ENCODE measurements around the gene MRPS15.
"Not testable (repeated sequence)": the region's sequence is repeated elsewhere in the genome, so short reads cannot be mapped to it uniquely, and the experiment has no call there.

MRPS15 gene

DNA sequence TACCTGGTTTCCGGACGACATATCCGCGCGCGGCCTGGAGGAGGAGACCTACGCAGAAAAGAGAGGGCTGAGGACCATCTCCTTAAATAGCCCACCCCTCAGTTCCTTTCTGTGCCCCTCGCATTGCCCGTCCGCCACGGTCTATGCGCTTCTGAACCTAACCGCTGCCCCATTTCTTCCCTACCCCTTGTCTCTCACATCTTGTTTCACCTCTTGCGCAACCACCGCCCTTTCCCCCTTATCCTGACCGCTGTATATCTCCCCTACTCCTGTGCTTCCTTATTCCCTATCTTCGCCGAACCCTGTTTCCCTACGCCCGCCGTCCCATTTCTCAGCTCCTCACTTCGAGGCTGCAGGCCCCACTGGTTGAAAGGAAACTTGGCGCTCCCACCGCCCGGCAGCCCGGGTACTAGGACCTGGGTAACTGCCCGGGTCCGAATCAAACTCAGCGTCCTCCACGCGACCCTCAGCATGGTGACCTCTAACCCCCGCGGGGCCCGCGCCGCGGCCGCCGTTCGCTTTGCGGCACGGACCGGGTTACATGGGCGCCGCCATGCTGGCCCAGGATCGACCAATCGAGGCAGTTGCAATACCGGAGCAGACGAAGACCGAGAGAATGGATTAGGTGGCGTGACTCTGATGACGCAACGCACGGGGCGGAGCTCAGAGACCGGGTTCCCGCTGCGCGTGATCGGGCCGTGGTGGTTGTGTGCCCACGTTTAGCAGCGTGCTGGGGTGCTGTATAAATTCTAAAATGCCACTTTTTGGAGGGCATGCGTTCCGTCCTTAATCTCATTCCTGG is at the start of gene MRPS15:
MRPS15 (minus strand) TSS at position 582 of the 802 bp plus-strand sequence; CDS start at position 473, 109 bp downstream.
- CTCF ChIA-PET: interaction anchor here (1.0 kb wide), 1 partner anchor 52 kb away, joined by 3 read pairs; no protein-coding TSS in a partner anchor
- peaks cover 48% of the 10 kb centered on the region for H3K36me3 Mint-ChIP-seq
- H3K4me1 Mint-ChIP-seq: peaks cover 62% of the 10 kb centered on the region

DNA sequence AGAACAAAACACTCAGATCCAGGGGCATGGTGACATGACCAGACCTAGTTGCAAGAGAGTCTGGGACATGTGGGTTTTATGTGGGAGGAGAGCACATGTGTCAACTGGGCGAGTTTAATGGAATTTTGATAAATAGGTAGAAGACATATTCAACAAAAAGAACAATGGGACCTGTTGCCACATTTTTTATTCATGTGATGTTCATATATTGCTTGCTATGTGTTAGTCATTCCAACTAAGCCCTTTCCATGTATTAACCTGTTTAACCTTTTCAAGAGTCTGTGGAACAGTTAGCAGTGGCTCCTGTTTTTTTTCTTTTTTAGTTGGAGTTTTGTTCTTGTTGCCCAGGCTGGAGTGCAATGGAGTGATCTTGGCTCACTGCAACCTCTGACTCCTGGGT is 48.7 kb upstream of the MRPS15 start:
- Mint-ChIP-seq H3K27ac (no peak overlapping the region), H3K36me3 (no peaks in the 10 kb centered on the region), H3K9me3 (no peaks in the 10 kb centered on the region), H3K27me3 (peaks cover 31% of the 10 kb centered on the region), H3K4me1 (peaks cover 8% of the 10 kb centered on the region), H3K4me3 (no peak overlapping the region)
- CTCF ChIA-PET: interaction anchor here (0.7 kb wide), 1 partner anchor 137 kb away, joined by 3 read pairs; no protein-coding TSS in a partner anchor
- DNase-seq: no peak

More for the DNA sequence above, at the start of gene MRPS15:
- H3K9me3 Mint-ChIP-seq: no peaks in the 10 kb centered on the region
- H3K4me3 Mint-ChIP-seq: peak within 1 kb of the TSS; percentile 95
- peak within 1 kb of the TSS; percentile 94 for H3K27ac Mint-ChIP-seq
- DNase-seq: peak; percentile 98
- peaks cover 4% of the 10 kb centered on the region for H3K27me3 Mint-ChIP-seq

DNA sequence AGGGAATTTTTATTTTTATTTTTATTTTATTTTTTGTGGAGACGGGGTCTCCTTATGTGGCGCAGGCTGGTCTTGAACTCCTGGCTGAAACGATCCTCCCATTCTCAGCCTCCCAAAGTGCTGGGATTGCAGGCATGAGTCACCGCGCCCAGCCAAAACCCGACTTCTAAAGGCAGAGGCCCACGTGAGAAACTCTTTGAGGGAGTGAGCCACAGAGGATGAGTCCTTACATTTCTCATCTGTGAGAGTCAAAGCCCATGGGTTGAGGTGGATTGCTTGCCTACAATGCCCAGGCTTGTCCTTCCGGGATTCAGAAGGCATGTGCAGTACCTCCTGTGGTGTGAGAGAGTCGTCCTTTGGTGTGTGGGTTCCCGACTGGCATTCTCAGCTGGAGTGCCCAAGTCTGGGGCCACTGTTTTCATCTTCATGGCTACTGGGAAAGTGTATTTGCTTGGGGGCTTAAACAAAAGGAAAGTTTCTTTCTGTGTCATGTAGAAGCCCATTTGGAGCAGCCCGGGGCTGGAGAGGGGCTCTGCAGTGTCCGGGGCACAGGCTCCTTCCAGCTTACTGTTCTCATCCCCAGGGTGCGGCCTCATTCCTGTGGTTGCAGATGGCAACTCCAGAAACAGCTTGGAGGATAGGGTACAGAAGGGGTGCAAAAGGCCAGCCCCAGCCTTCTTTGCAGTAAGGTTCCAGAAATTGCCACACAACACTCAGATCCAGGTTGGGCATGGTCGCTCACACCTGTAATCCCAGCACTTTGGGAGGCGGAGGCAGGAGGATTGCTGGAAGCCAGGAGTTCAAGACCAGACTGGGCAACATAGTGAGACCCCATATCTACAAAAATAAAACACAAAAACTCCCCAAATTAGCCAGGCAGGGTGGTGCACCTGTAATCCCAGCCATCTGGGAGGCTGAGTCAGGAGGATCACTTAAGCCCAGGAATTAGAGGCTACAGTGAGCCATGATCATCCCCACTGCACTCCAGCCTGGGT is 47.9 kb upstream of the MRPS15 start:
- Mint-ChIP-seq H3K27me3 (peaks cover 38% of the 10 kb centered on the region), H3K4me3 (no peak overlapping the region), H3K4me1 (peaks cover 8% of the 10 kb centered on the region), H3K9me3 (no peaks in the 10 kb centered on the region), H3K27ac (no peak overlapping the region), H3K36me3 (no peaks in the 10 kb centered on the region)
- peak; percentile 15 for DNase-seq
- CTCF ChIA-PET: no interaction called here

DNA sequence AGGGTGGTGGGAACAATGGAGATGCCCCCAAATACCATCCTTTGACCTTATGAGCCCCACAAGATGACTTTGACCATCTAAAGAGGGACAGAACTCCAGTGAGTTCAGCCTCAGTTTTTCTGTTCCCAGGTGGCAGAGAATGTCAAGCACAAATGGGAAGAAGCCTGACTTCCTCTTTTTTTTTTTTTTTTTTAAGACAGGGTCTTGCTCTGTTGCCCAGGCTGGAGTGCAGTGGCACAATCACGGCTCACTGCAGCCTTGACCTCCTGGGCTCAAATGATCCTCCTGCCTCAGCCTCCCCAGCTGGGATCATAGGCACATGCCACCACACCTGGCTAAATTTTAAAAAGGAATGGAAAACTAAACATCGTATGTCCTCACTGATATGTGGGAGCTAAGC is 47.0 kb upstream of the MRPS15 start:
- DNase-seq, CTCF ChIA-PET, H3K4me1 Mint-ChIP-seq, H3K4me3 Mint-ChIP-seq, H3K27ac Mint-ChIP-seq, H3K9me3 Mint-ChIP-seq, H3K36me3 Mint-ChIP-seq: not testable (repeated sequence)
- peaks cover 36% of the 10 kb centered on the region for H3K27me3 Mint-ChIP-seq

DNA sequence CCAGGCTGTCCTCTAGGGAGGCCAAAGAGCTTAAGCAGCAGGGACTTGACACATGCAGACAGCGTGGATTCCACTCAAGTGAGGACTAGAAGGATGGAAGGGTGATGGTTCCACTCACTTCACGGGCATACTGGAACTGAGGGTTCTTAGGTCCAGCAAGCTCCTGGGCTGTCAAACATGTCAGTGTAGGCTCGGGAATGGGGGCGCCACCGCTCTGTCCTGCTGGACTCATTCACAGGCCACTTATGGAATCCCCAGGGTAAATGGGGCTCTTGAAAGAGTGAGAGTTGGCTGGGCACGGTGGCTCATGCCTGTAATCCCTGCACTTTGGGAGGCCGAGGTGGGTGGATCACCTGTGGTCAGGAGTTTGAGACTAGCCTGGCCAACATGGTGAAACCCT is 46.2 kb upstream of the MRPS15 start:
- CTCF ChIA-PET: no interaction called here
- Mint-ChIP-seq H3K36me3 (no peaks in the 10 kb centered on the region), H3K9me3 (no peaks in the 10 kb centered on the region), H3K4me3 (no peak overlapping the region), H3K27ac (no peak overlapping the region), H3K4me1 (peaks cover 8% of the 10 kb centered on the region), H3K27me3 (peaks cover 36% of the 10 kb centered on the region)
- peak; percentile 4 for DNase-seq

DNA sequence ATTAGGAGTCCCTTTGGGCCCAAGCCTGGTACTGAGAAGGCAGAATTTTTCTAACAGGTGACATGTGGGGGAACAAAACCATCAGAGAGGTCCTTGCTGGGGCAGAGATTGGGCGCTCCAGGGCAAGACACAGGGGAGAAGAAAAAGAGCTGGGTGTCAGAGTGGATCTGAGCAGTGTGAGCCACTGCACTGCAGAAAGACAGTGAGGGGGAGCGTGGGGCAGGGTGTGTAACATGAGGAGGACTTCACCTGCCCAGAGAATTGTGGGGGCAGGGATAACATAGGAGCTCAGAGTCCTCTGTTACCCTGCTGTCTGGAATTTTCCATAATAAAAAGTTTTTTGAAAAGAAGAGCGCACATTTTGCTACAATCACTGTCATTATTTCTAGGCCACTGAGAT is 44.1 kb upstream of the MRPS15 start:
- CTCF ChIA-PET: interaction anchor here (3.8 kb wide), 1 partner anchor 8 kb away, joined by 31 read pairs; no protein-coding TSS in a partner anchor

DNA sequence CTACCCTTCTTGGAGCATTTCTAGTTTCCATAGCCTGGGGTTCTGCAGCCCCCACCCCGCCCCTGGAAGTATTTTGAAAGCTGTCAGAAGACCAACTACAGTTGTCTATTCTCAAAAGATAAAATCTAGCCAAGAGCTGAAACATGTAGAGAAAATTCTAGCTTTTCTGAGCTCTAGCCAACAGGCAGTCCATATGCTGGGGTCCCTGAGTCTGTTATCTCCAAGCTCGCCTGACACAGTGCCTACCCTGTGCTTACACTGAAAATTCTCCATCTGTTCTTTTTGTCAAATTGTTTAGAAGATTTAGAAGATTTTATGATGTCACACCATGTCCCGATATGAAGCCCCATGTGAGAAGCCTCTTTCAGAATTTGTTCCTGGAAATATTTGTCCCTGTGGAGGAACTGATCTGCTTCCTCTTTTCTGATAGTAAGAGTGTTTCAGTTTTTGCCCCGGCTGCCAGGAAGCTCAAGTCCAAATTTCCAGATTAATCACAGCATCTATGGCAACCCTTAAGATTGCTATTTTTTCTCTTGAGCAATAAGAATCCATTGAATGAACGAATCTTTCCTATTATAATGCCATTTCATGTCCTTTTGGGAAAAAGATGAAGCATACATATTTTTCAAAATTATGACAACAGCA is 42.2 kb upstream of the MRPS15 start:
- Mint-ChIP-seq H3K9me3 (no peaks in the 10 kb centered on the region), H3K27ac (peak overlapping the region; percentile 13), H3K27me3 (peaks cover 34% of the 10 kb centered on the region), H3K4me1 (no peaks in the 10 kb centered on the region), H3K4me3 (no peak overlapping the region), H3K36me3 (no peaks in the 10 kb centered on the region)
- DNase-seq: no peak
- CTCF ChIA-PET: interaction anchor here (1.3 to 3.8 kb wide), 2 partner anchors 10 to 12 kb away, joined by 3 to 31 read pairs; no protein-coding TSS in a partner anchor

More for the DNA sequence above, 44.1 kb upstream of the MRPS15 start:
- no peaks in the 10 kb centered on the region for H3K4me1 Mint-ChIP-seq
- no peaks in the 10 kb centered on the region for H3K36me3 Mint-ChIP-seq
- DNase-seq: peak; percentile 1
- no peaks in the 10 kb centered on the region for H3K9me3 Mint-ChIP-seq
- H3K4me3 Mint-ChIP-seq: no peak overlapping the region
- H3K27me3 Mint-ChIP-seq: peaks cover 38% of the 10 kb centered on the region
- H3K27ac Mint-ChIP-seq: no peak overlapping the region

DNA sequence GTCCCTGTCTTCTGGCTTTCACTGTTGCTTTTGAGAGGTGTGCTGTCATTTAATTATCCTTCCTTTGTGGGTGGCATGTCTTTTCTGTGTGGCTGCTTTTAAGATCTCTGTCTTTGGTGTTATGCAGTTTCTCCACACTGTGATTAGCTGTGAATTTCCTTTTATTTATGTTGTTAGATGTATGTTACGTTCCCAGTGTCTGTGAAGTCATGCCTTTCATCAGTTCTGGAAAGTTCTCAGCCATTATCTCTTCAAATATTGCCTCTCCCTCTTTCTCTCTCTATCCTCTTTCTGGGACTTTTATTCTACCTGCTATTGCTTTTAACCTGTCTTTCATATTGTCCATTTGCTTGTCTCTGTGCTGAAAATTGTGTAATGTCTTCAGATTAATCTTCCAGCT is 39.5 kb upstream of the MRPS15 start:
- Mint-ChIP-seq H3K4me1 (no peaks in the 10 kb centered on the region), H3K27ac (no peak overlapping the region), H3K9me3 (no peaks in the 10 kb centered on the region), H3K27me3 (peaks cover 43% of the 10 kb centered on the region), H3K36me3 (no peaks in the 10 kb centered on the region), H3K4me3 (no peak overlapping the region)
- CTCF ChIA-PET: interaction anchor here (1.4 kb wide), 1 partner anchor 12 kb away, joined by 3 read pairs; no protein-coding TSS in a partner anchor
- no peak for DNase-seq

DNA sequence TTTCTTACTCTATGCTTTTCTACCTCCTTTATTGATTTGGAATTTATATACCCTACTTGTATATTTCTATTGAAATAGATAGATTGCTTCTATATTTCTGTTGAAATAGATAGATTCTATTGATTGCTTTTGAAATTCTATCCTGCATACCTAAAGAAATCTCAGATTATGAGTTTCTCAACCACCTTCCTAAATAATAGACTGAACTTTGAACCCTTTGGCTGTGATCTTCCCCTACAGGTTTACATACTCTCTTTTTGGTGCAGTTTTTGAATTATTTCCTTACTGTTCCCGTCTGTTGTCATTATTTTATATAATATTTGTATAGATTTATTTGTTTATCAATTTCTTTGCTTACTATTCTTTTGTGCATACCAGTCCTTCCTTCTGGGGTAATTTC is 39.0 kb upstream of the MRPS15 start:
- CTCF ChIA-PET: interaction anchor here (1.4 kb wide), 1 partner anchor 13 kb away, joined by 3 read pairs; no protein-coding TSS in a partner anchor
- Mint-ChIP-seq H3K9me3 (no peaks in the 10 kb centered on the region), H3K4me1 (no peaks in the 10 kb centered on the region), H3K36me3 (no peaks in the 10 kb centered on the region), H3K27me3 (peaks cover 44% of the 10 kb centered on the region), H3K4me3 (no peak overlapping the region), H3K27ac (no peak overlapping the region)
- no peak for DNase-seq

DNA sequence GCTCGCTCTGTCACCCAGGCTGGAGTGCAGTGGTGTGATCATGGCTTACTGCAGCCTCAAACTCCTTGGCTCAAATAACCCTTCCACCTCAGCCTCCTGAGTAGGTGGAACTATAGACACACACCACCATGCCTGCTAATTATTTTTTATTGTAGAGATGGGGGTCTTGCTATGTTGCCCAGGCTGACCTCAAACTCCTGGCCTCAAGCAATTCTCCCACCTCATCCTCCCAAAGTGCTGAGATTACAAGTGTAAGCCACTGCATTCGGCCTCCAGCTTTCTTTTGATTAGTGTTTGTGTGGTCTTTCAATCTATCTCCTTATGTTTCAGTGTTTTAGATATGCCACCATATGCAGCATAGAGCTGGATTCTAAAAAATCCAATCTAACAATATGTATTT is 38.4 kb upstream of the MRPS15 start:
- Mint-ChIP-seq H3K27ac (no peak overlapping the region), H3K4me1 (no peaks in the 10 kb centered on the region), H3K4me3 (no peak overlapping the region), H3K27me3 (peaks cover 38% of the 10 kb centered on the region), H3K9me3 (no peaks in the 10 kb centered on the region), H3K36me3 (no peaks in the 10 kb centered on the region)
- CTCF ChIA-PET: interaction anchor here (1.4 kb wide), 1 partner anchor 13 kb away, joined by 3 read pairs; no protein-coding TSS in a partner anchor
- DNase-seq: no peak

DNA sequence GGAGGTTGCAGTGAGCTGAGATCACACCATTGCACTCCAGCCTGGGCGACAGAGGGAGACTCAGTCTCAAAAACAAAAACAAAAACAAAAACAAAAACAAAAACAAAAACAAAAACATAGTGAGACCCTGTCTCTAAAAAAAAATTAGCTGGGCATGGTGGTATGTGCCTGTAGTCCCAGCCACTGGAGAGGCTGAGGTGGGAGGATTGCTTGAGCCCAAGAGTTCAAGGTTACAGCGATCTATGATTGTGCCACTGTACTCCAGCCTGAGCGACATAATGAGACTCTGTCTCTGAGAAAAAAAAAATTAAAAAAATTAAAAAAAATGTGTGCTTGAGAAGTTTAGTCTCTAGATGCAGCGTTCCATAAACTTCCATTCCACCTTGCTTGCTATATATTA is 37.7 kb upstream of the MRPS15 start:
- CTCF ChIA-PET: not testable (repeated sequence)

DNA sequence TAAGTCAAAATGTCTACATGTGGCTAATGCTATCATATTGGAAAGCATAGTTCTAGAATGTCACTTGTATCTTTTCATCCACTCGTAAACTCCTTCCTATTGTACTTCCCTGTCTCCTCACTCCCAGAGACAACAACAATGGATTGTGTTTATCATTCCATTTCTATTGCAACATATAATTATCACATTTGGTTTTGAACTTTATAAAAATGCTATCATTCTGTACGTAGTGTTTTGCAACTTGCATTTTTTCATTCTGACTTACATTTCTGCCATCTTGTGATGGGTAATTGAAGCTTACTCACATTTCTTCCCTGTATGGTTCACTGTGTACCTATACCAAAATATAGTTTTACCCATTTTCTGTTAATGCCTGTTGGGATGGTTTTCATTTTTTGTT is 33.0 kb upstream of the MRPS15 start:
- peaks cover 34% of the 10 kb centered on the region for H3K27me3 Mint-ChIP-seq
- no peak overlapping the region for H3K27ac Mint-ChIP-seq
- no peak for DNase-seq
- CTCF ChIA-PET: no interaction called here
- H3K4me1 Mint-ChIP-seq: no peaks in the 10 kb centered on the region
- no peaks in the 10 kb centered on the region for H3K36me3 Mint-ChIP-seq
- H3K9me3 Mint-ChIP-seq: no peaks in the 10 kb centered on the region
- no peak overlapping the region for H3K4me3 Mint-ChIP-seq

More for the DNA sequence above, 37.7 kb upstream of the MRPS15 start:
- not testable (repeated sequence) for DNase-seq, H3K4me3 Mint-ChIP-seq, H3K27ac Mint-ChIP-seq, H3K4me1 Mint-ChIP-seq, H3K36me3 Mint-ChIP-seq, H3K9me3 Mint-ChIP-seq
- H3K27me3 Mint-ChIP-seq: peaks cover 32% of the 10 kb centered on the region

DNA sequence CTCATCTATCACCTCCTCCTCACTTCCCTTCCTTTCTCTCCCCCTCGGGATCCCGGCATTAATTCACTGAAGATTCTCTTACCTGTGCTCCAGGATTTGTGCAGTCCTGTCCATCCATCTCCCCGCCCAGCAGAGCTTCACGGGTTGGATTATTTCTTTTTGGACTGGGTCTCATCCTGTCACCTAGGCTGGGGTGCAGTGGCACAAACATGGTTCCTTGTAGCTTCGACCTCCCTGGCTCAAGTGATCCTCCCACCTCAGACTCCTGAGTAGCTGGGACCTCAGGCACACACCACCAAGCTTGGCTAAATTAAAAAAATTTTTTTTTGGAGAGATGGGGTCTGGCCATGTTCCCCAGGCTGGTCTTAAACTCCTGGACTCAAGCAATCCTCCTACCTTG is 30.8 kb upstream of the MRPS15 start:
- DNase-seq: peak; percentile 13
- Mint-ChIP-seq H3K4me1 (no peaks in the 10 kb centered on the region), H3K9me3 (no peaks in the 10 kb centered on the region), H3K27ac (no peak overlapping the region), H3K27me3 (peaks cover 38% of the 10 kb centered on the region), H3K4me3 (no peak overlapping the region), H3K36me3 (no peaks in the 10 kb centered on the region)
- CTCF ChIA-PET: no interaction called here

DNA sequence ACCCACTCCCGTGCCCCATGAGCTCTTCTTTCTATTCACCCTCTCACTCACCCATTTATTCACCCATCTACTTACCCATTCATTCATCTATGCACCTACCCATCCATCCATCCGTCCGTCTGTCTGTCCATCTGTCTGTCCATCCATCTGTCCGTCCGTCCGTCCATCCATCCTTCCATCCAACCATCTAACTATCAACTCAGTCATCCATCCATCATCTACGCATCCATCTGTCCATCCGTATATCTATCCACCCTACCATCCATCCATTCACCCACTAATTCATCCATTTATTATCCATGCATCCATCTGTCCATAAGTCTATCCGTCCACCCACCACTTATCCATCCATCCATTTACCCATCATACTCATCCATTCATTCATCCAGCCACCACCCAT is 29.3 kb upstream of the MRPS15 start:
- CTCF ChIA-PET: interaction anchor here (2.3 kb wide), 1 partner anchor 23 kb away, joined by 6 read pairs; no protein-coding TSS in a partner anchor
- Mint-ChIP-seq H3K9me3 (no peaks in the 10 kb centered on the region), H3K4me1 (no peaks in the 10 kb centered on the region)

More for the DNA sequence above, 29.3 kb upstream of the MRPS15 start:
- Mint-ChIP-seq H3K27me3 (peaks cover 37% of the 10 kb centered on the region), H3K27ac (no peak overlapping the region), H3K36me3 (no peaks in the 10 kb centered on the region), H3K4me3 (no peak overlapping the region)
- no peak for DNase-seq
